ENCODE results near the gene MYO1H.

Gene MYO1H

GRCh38 chr12:109458086-109458485, 110.4 kb downstream of the MYO1H start:
- H3K27me3 ChIP-seq (ENCODE audit: insufficient read depth, poor library complexity, severe bottlenecking) = no peaks in the 10 kb centered on the region
- DNase-seq (ENCODE audit: low read depth in 1 of 2, low spot score in 1 of 2) = no peak
- no peak overlapping the region for H3K27ac ChIP-seq (replicated peaks)
- H3K4me3 ChIP-seq (replicated peaks; ENCODE audit: insufficient read depth, low read length) = no peak overlapping the region
- TF ChIP-seq POLR2AphosphoS5 (IDR thresholded peaks at IDR 0.05; ENCODE audit: low read depth) (no peak), SPI1 (IDR thresholded peaks at IDR 0.05; ENCODE audit: borderline replicate concordance, low read depth) (no peak), REST (IDR thresholded peaks at IDR 0.05; ENCODE audit: insufficient replicate concordance, low read depth) (no peak), CTCF (IDR thresholded peaks at IDR 0.05; ENCODE audit: insufficient read depth, low read length) (no peak), GABPA (IDR thresholded peaks at IDR 0.05; ENCODE audit: low read depth) (no peak)

- Histone ChIP-seq H3K27ac (replicated peaks) (no peak overlapping the region), H3K4me3 (replicated peaks; ENCODE audit: insufficient read depth, low read length) (no peak overlapping the region)
- TF ChIP-seq CTCF (IDR thresholded peaks at IDR 0.05; ENCODE audit: insufficient read depth, low read length) = no peak
- no peak for TF ChIP-seq REST (IDR thresholded peaks at IDR 0.05; ENCODE audit: insufficient replicate concordance, low read depth)
- no peak for TF ChIP-seq SPI1 (IDR thresholded peaks at IDR 0.05; ENCODE audit: borderline replicate concordance, low read depth)
- no peak for TF ChIP-seq GABPA (IDR thresholded peaks at IDR 0.05; ENCODE audit: low read depth)
- no peak for TF ChIP-seq POLR2AphosphoS5 (IDR thresholded peaks at IDR 0.05; ENCODE audit: low read depth)
Observed at GRCh38 chr12:109458771-109459208, 111.1 kb downstream of the MYO1H start.

GRCh38 chr12:109459247-109459646, 111.5 kb downstream of the MYO1H start:
- DNase-seq (ENCODE audit: low read depth in 1 of 2, low spot score in 1 of 2) = no peak
- Histone ChIP-seq H3K4me3 (replicated peaks; ENCODE audit: insufficient read depth, low read length) (no peak overlapping the region), H3K27ac (replicated peaks) (no peak overlapping the region), H3K27me3 (ENCODE audit: insufficient read depth, poor library complexity, severe bottlenecking) (no peaks in the 10 kb centered on the region)
- TF ChIP-seq POLR2AphosphoS5 (IDR thresholded peaks at IDR 0.05; ENCODE audit: low read depth) (no peak), REST (IDR thresholded peaks at IDR 0.05; ENCODE audit: insufficient replicate concordance, low read depth) (no peak), SPI1 (IDR thresholded peaks at IDR 0.05; ENCODE audit: borderline replicate concordance, low read depth) (no peak), GABPA (IDR thresholded peaks at IDR 0.05; ENCODE audit: low read depth) (no peak), CTCF (IDR thresholded peaks at IDR 0.05; ENCODE audit: insufficient read depth, low read length) (no peak)

More at GRCh38 chr12:109458771-109459208, 111.1 kb downstream of the MYO1H start:
- DNase-seq (ENCODE audit: low read depth in 1 of 2, low spot score in 1 of 2) = no peak
- no peaks in the 10 kb centered on the region for H3K27me3 ChIP-seq (ENCODE audit: insufficient read depth, poor library complexity, severe bottlenecking)
